KMS-11 (cell line): ENCODE data around the gene DEFB118.

ENCODE experiments used
- H2AFZ ChIP-seq: fragments of 200-600 bp; sonication (generic); 2 replicates; pipeline ENCODE4 v1.6.1; 2016; ENCODE audit warnings: antibody characterized with exemption, mixed run types, low read depth
- H3K27ac ChIP-seq: fragments of 200-600 bp; sonication (generic); 2 replicates; pipeline ENCODE4 v1.6.1; 2016; ENCODE audit warnings: mild to moderate bottlenecking, mixed run types
- H3K27me3 ChIP-seq: fragments of 200-600 bp; sonication (generic); 2 replicates; pipeline ENCODE4 v1.6.1; 2017; ENCODE audit warnings: mild to moderate bottlenecking, low read depth, mixed run types, moderate library complexity; ENCODE audit not compliant: insufficient read depth
- H3K36me3 ChIP-seq: fragments of 200-600 bp; sonication (generic); 2 replicates; pipeline ENCODE4 v1.6.1; 2017; ENCODE audit warnings: mild to moderate bottlenecking, mixed run types; ENCODE audit not compliant: insufficient read depth
- H3K4me1 ChIP-seq: fragments of 200-600 bp; sonication (generic); 2 replicates; pipeline ENCODE4 v1.6.1; 2016; ENCODE audit warnings: mild to moderate bottlenecking, low read depth, mixed run types; ENCODE audit not compliant: poor library complexity, severe bottlenecking
- H3K4me2 ChIP-seq: fragments of 200-600 bp; sonication (generic); 2 replicates; pipeline ENCODE4 v1.7.0; 2016; ENCODE audit warnings: mild to moderate bottlenecking, mixed run types
- H3K4me3 ChIP-seq: fragments of 200-600 bp; sonication (generic); IDR thresholded peaks from 2 replicates; pipeline ENCODE4 v1.6.1; 2017; ENCODE audit warnings: low read depth, low read length, mixed read lengths; ENCODE audit not compliant: insufficient read depth
- H3K79me2 ChIP-seq: fragments of 200-600 bp; sonication (generic); 2 replicates; pipeline ENCODE4 v1.6.1; 2016; ENCODE audit warnings: low read depth, mixed run types; ENCODE audit not compliant: insufficient read depth
- H3K9ac ChIP-seq: fragments of 200-600 bp; sonication (generic); 2 replicates; pipeline ENCODE4 v1.6.1; 2016; ENCODE audit warnings: mild to moderate bottlenecking, mixed run types
- H4K20me1 ChIP-seq: fragments of 200-600 bp; sonication (generic); 2 replicates; pipeline ENCODE4 v1.6.1; 2016; ENCODE audit warnings: mild to moderate bottlenecking, mixed run types; ENCODE audit not compliant: insufficient read depth
- CTCF ChIP-seq: fragments of 200-600 bp; sonication (generic); conservative IDR thresholded peaks from 2 replicates; pipeline ENCODE4 v1.6.1; 2017; ENCODE audit warnings: low read depth, mild to moderate bottlenecking, antibody characterized with exemption, low read length, moderate library complexity, mixed read lengths

The DEFB118 gene

GRCh38 chr20:31368301-31368700 lies at the start of gene DEFB118:
Gene DEFB118 (plus strand): TSS chr20:31368601. CDS start chr20:31368651, 50 bp downstream.
- Histone ChIP-seq H3K4me3 (no peak within 1 kb of the TSS), H4K20me1 (no peaks in the 10 kb centered on the region), H3K4me1 (no peaks in the 10 kb centered on the region), H3K79me2 (no peaks in the 10 kb centered on the region), H3K36me3 (no peaks in the 10 kb centered on the region), H3K27ac (no peak within 1 kb of the TSS), H3K9ac (no peak within 1 kb of the TSS), H3K4me2 (no peak within 1 kb of the TSS), H2AFZ (no peak within 1 kb of the TSS), H3K27me3 (no peaks in the 10 kb centered on the region)
- TF ChIP-seq CTCF, result no peak

GRCh38 chr20:31322504-31322903 lies 45.9 kb upstream of the DEFB118 start:
- TF ChIP-seq CTCF, result no peak
- H4K20me1 ChIP-seq, result no peaks in the 10 kb centered on the region
- H2AFZ ChIP-seq, result no peak overlapping the region
- no peak overlapping the region for H3K27ac ChIP-seq
- no peak overlapping the region for H3K9ac ChIP-seq
- H3K79me2 ChIP-seq, result no peaks in the 10 kb centered on the region
- H3K4me3 ChIP-seq, result no peak overlapping the region
- H3K27me3 ChIP-seq, result no peaks in the 10 kb centered on the region
- H3K4me2 ChIP-seq, result no peak overlapping the region
- no peaks in the 10 kb centered on the region for H3K36me3 ChIP-seq
- no peaks in the 10 kb centered on the region for H3K4me1 ChIP-seq

- H3K36me3 ChIP-seq, result no peaks in the 10 kb centered on the region
- H3K27me3 ChIP-seq, result no peaks in the 10 kb centered on the region
- H2AFZ ChIP-seq, result no peak overlapping the region
- H3K27ac ChIP-seq, result no peak overlapping the region
- no peaks in the 10 kb centered on the region for H3K4me1 ChIP-seq
- no peak overlapping the region for H3K9ac ChIP-seq
- no peak overlapping the region for H3K4me2 ChIP-seq
- H3K4me3 ChIP-seq, result no peak overlapping the region
- H4K20me1 ChIP-seq, result no peaks in the 10 kb centered on the region
- TF ChIP-seq CTCF, result no peak
- H3K79me2 ChIP-seq, result no peaks in the 10 kb centered on the region
Observed at GRCh38 chr20:31330893-31331292, 37.5 kb upstream of the DEFB118 start.

- no peak overlapping the region for H2AFZ ChIP-seq
- H3K36me3 ChIP-seq, result no peaks in the 10 kb centered on the region
- no peak overlapping the region for H3K27ac ChIP-seq
- H3K4me3 ChIP-seq, result no peak overlapping the region
- H3K27me3 ChIP-seq, result no peaks in the 10 kb centered on the region
- H3K79me2 ChIP-seq, result no peaks in the 10 kb centered on the region
- TF ChIP-seq CTCF, result no peak
- no peaks in the 10 kb centered on the region for H3K4me1 ChIP-seq
- no peak overlapping the region for H3K9ac ChIP-seq
- no peaks in the 10 kb centered on the region for H4K20me1 ChIP-seq
- H3K4me2 ChIP-seq, result no peak overlapping the region
Observed at GRCh38 chr20:31341470-31341869, 26.9 kb upstream of the DEFB118 start.
